Loucy (cell line): ENCODE measurements around the gene DPYSL3.

Experiments used
- H2AFZ ChIP-seq: fragments of 200-600 bp; sonication (generic); 2 replicates; pipeline ENCODE4 v1.6.0; 2016; ENCODE audit warnings: antibody characterized with exemption, mild to moderate bottlenecking, low read length, moderate library complexity
- H3F3A ChIP-seq: fragments of 200-600 bp; 2 replicates; pipeline ENCODE4 v1.6.0; 2016; ENCODE audit warnings: antibody characterized with exemption, low read depth, mild to moderate bottlenecking
- H3K27me3 ChIP-seq: fragments of 200-600 bp; sonication (generic); 2 replicates; pipeline ENCODE4 v1.6.1; 2014; ENCODE audit warnings: low read length, mild to moderate bottlenecking; ENCODE audit not compliant: insufficient read depth, poor library complexity, severe bottlenecking
- H3K36me3 ChIP-seq: fragments of 200-600 bp; sonication (generic); 2 replicates; pipeline ENCODE4 v1.6.1; 2016; ENCODE audit warnings: low read length; ENCODE audit not compliant: insufficient read depth
- H3K4me1 ChIP-seq: fragments of 200-600 bp; sonication (generic); 2 replicates; pipeline ENCODE4 v1.5.1; 2014; ENCODE audit warnings: low read length, mild to moderate bottlenecking; ENCODE audit not compliant: insufficient read depth, poor library complexity, severe bottlenecking
- H3K4me2 ChIP-seq: fragments of 200-600 bp; sonication (generic); 2 replicates; pipeline ENCODE4 v1.6.0; 2014; ENCODE audit warnings: antibody characterized with exemption, low read length, low read depth, mild to moderate bottlenecking; ENCODE audit not compliant: poor library complexity, severe bottlenecking
- H3K4me3 ChIP-seq: fragments of 200-600 bp; sonication (generic); 2 replicates; pipeline ENCODE4 v1.5.1; 2014; ENCODE audit warnings: low read length, mild to moderate bottlenecking, mixed read lengths; ENCODE audit not compliant: poor library complexity, severe bottlenecking
- H3K79me2 ChIP-seq: fragments of 200-600 bp; sonication (generic); 2 replicates; pipeline ENCODE4 v1.6.1; 2014; ENCODE audit warnings: low read length; ENCODE audit not compliant: insufficient read depth
- H3K9ac ChIP-seq: fragments of 200-600 bp; sonication (generic); 2 replicates; pipeline ENCODE4 v1.6.0; 2014; ENCODE audit warnings: mild to moderate bottlenecking, low read depth, low read length, moderate library complexity; ENCODE audit not compliant: poor library complexity, severe bottlenecking
- H3K9me2 ChIP-seq: fragments of 200-600 bp; sonication (generic); replicated peaks from 2 replicates; pipeline ENCODE4 v1.6.1; 2016; ENCODE audit warnings: low read depth, low read length, mixed read lengths
- H3K9me3 ChIP-seq: fragments of 200-600 bp; sonication (generic); 2 replicates; pipeline ENCODE4 v1.6.1; 2014; ENCODE audit warnings: mild to moderate bottlenecking, antibody characterized with exemption, low read length, low read depth; ENCODE audit not compliant: insufficient read depth
- H4K20me1 ChIP-seq: fragments of 200-600 bp; sonication (generic); 2 replicates; pipeline ENCODE4 v1.6.0; 2014; ENCODE audit warnings: antibody characterized with exemption, low read length, mild to moderate bottlenecking; ENCODE audit not compliant: insufficient read depth, poor library complexity, severe bottlenecking
- EZH2phosphoT487 ChIP-seq: fragments of 200-600 bp; IDR thresholded peaks from 2 replicates; pipeline ENCODE4 v1.6.1; 2018; ENCODE audit warnings: antibody characterized with exemption, mild to moderate bottlenecking, moderate library complexity, borderline replicate concordance
- TF ChIP-seq, protein P1 (sequence below): fragments of 200-600 bp; sonication (generic); conservative IDR thresholded peaks from 2 replicates; pipeline ENCODE4 v1.5.1; 2014; ENCODE audit warnings: mild to moderate bottlenecking, antibody characterized with exemption, low read length

Gene DPYSL3

DNA sequence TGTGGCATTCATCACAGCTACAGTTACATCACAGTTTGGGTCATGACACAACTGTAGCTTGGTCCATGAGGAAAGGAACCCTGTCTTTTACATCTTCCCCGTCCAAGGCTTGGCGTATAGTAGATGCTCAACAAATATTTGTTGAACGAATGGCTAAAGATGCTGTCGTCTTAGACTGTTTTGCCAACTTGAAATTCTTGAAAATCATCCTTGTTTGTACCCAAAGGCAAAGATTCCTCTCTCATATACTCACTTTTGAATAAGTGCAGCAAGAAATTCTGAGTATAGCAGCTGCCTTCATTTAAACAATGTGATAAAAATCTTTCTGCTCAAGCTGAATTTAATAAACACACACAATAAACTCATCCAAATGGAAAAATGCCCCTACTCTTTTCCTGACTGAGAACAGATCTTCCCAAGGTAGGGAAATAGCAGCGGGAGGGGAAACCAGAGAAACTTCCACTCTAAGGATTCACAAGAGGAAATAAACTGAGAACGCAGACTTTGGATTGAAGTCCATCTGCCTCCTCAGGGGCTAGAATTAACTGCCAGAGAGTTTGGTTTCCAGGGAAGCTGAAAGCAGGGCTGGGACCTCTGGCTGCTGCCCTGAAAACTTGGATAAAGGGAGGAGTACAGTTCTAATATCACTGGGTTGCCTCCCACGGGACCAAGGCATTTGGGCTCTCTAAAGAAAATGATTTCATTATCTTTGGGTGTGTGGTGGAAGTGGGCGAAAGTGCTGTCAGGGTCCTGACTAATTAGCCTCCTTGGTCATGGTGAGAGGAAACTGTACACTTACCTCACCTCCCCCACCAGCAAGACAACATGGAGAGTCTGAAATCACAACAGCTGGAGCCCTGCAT is 99.1 kb downstream of the DPYSL3 start:
- Histone ChIP-seq H3K27me3 (no peaks in the 10 kb centered on the region), H3K4me2 (no peak overlapping the region), H3F3A (no peaks in the 10 kb centered on the region), H3K79me2 (no peaks in the 10 kb centered on the region), H3K9me3 (no peaks in the 10 kb centered on the region), H3K4me3 (no peak overlapping the region), H3K9ac (no peak overlapping the region), H3K4me1 (no peaks in the 10 kb centered on the region), H4K20me1 (no peaks in the 10 kb centered on the region), H3K36me3 (no peaks in the 10 kb centered on the region), H3K9me2 (no peaks in the 10 kb centered on the region), H2AFZ (no peak overlapping the region)
- TF ChIP-seq, protein P1, sequence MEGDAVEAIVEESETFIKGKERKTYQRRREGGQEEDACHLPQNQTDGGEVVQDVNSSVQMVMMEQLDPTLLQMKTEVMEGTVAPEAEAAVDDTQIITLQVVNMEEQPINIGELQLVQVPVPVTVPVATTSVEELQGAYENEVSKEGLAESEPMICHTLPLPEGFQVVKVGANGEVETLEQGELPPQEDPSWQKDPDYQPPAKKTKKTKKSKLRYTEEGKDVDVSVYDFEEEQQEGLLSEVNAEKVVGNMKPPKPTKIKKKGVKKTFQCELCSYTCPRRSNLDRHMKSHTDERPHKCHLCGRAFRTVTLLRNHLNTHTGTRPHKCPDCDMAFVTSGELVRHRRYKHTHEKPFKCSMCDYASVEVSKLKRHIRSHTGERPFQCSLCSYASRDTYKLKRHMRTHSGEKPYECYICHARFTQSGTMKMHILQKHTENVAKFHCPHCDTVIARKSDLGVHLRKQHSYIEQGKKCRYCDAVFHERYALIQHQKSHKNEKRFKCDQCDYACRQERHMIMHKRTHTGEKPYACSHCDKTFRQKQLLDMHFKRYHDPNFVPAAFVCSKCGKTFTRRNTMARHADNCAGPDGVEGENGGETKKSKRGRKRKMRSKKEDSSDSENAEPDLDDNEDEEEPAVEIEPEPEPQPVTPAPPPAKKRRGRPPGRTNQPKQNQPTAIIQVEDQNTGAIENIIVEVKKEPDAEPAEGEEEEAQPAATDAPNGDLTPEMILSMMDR, result no peak
- TF ChIP-seq EZH2phosphoT487, result no peak

DNA sequence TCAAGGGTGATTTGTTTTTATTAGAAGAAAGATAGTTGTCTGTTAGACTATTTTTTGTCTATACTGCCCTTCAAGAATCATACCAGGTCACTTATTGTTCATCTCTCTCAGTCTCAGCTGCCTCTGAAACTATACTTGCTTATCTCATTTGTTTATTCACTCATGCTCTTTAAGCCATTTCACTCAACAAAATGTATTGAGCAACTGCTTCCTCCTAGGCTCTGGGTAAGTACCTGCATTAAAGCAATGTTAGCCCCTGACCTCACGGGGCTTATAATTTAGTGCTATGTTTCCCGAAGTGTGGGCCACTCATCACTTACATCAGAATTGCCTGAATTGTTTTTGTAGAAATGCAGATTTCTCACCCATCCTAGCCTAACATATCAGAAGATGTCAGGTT is 100.9 kb downstream of the DPYSL3 start:
- no peaks in the 10 kb centered on the region for H4K20me1 ChIP-seq
- no peak overlapping the region for H3K4me2 ChIP-seq
- no peaks in the 10 kb centered on the region for H3F3A ChIP-seq
- no peaks in the 10 kb centered on the region for H3K4me1 ChIP-seq
- no peaks in the 10 kb centered on the region for H3K79me2 ChIP-seq
- TF ChIP-seq, protein P1, result no peak
- TF ChIP-seq EZH2phosphoT487, result no peak
- H3K4me3 ChIP-seq, result no peak overlapping the region
- H3K36me3 ChIP-seq, result no peaks in the 10 kb centered on the region
- H3K9ac ChIP-seq, result no peak overlapping the region
- H3K27me3 ChIP-seq, result no peaks in the 10 kb centered on the region
- no peaks in the 10 kb centered on the region for H3K9me3 ChIP-seq
- no peaks in the 10 kb centered on the region for H3K9me2 ChIP-seq
- no peak overlapping the region for H2AFZ ChIP-seq

DNA sequence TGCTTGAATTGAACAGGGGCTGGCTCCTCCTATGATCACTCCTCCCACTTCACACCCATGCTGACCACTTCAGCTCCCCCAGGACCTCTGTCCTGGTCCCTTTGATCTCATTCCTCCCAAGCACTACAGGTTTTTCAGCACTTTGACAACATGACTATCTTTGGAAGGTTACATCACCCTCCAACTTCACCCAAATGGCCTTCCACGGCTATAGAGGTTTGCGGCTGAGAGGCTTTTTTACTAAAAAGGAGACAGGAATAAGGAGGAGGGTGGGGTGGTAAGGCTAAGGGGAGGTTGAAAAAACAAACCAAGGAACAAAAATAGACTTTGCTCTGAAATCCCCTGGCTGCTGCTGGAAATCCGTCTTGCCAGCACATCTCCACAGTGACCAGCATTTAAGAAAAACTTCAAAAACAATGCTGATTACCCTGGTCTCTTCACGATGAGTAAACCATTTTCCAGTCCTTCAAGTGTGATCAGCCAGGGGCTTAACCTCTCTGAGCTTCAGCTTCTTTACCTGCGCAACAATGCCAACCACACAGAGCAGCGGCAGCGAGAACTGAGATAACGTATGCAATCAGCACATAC is 102.7 kb downstream of the DPYSL3 start:
- no peaks in the 10 kb centered on the region for H3K27me3 ChIP-seq
- H4K20me1 ChIP-seq, result no peaks in the 10 kb centered on the region
- H3K9ac ChIP-seq, result no peak overlapping the region
- H3K36me3 ChIP-seq, result no peaks in the 10 kb centered on the region
- TF ChIP-seq, protein P1, result no peak
- TF ChIP-seq EZH2phosphoT487, result no peak
- H3K4me3 ChIP-seq, result no peak overlapping the region
- H3K79me2 ChIP-seq, result no peaks in the 10 kb centered on the region
- no peaks in the 10 kb centered on the region for H3K9me2 ChIP-seq
- H2AFZ ChIP-seq, result no peak overlapping the region
- H3F3A ChIP-seq, result no peaks in the 10 kb centered on the region
- H3K4me1 ChIP-seq, result no peaks in the 10 kb centered on the region
- H3K4me2 ChIP-seq, result no peak overlapping the region
- H3K9me3 ChIP-seq, result no peaks in the 10 kb centered on the region
